Mesodermal cell (in vitro differentiated cells): ENCODE measurements around the gene KDM4C.

Experiments
- H3K27ac ChIP-seq: 2 replicates; pipeline ENCODE4 v1.7.0; 2013; ENCODE audit warnings: mild to moderate bottlenecking, low read depth, low read length, moderate library complexity; ENCODE audit not compliant: severe bottlenecking
- H3K36me3 ChIP-seq: 2 replicates; pipeline ENCODE4 v1.7.1; 2013; ENCODE audit warnings: mild to moderate bottlenecking, low read length, moderate library complexity; ENCODE audit not compliant: control insufficient read depth, insufficient read depth
- H3K4me1 ChIP-seq: one replicate; pipeline ENCODE4 v1.7.1; 2013; ENCODE audit warnings: mild to moderate bottlenecking, low read length; ENCODE audit not compliant: insufficient read depth, control insufficient read depth, poor library complexity, severe bottlenecking
- H3K4me3 ChIP-seq: 2 replicates; pipeline ENCODE4 v1.7.0; 2013; ENCODE audit warnings: low read length, control low read depth, mild to moderate bottlenecking; ENCODE audit not compliant: insufficient read depth, poor library complexity, severe bottlenecking; ENCODE audit errors: extremely low read depth
- H3K9me3 ChIP-seq: 2 replicates; pipeline ENCODE4 v1.7.1; 2013; ENCODE audit warnings: mild to moderate bottlenecking, low read length, moderate library complexity; ENCODE audit not compliant: control insufficient read depth
- WGBS, 2 experiments: methylation state at CpG; one replicate each; pipeline ENCODE4 v1.1.5; 2013; ENCODE audit warnings: missing lambda C conversion rate in 2 of 2; ENCODE audit not compliant: insufficient coverage in 2 of 2; 5-methylcytosine and 5-hydroxymethylcytosine counted together

Gene KDM4C

DNA sequence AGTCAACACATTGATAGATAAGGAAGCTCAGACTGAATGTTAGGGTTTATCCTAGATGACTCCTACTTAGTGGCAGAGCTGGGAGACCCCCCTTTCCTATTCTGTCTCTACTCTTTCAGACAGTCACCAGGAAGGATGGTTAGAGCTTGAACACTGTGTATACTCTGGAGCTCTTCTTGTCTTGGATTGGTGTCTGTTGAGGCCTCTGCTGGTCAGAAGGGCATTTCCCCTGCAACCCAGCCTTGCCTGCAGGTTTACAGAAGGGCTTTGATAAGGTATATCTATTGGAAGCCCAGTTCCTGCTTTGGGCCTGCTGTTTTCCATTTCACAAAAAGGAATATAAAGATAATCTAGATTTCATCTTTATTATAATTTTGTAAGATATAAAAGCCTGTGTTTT, 71.8 kb downstream of the KDM4C start:
- no peak overlapping the region for H3K4me3 ChIP-seq
- H3K4me1 ChIP-seq, result no peaks in the 10 kb centered on the region
- H3K36me3 ChIP-seq, result no peaks in the 10 kb centered on the region
- H3K9me3 ChIP-seq, result peaks cover 6% of the 10 kb centered on the region
- no peak overlapping the region for H3K27ac ChIP-seq

DNA sequence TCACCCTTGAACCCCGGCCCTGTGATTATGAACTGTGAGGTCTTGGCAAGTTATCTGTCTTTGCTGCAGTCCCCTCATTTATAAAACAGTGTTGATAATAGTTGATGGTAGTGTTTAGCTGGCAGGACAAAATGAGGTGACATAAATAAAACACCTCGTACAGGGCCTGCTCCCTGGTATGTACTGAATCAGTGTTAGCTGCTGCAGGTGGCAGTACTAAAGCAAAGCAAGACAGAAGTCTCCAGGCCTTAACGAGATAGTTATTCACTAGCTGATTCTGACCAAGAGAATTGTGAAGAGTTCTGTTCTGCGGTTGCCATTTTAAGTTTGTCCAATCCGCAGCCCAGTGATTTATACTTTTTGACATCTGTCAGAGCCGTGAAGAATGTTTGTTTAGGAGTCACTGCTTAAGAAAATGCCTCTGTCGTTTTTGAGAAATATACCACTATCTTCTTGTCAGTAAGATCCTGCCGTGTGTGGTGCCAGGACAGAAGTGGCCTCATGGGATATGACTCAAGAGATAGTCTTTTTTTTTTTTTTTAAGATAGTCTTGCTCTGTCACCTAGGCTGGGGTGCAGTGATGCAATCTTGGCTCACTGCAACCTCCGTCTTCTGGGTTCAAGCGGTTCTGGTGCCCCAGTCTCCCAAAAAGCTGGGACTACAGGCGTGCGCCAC, 75.9 kb downstream of the KDM4C start:
- H3K4me1 ChIP-seq, result no peaks in the 10 kb centered on the region
- H3K9me3 ChIP-seq, result peaks cover 6% of the 10 kb centered on the region
- 93% methylated on average over 8 of the region's 12 CpGs for WGBS, 2 experiments
- H3K36me3 ChIP-seq, result no peaks in the 10 kb centered on the region
- no peak overlapping the region for H3K27ac ChIP-seq
- no peak overlapping the region for H3K4me3 ChIP-seq

DNA sequence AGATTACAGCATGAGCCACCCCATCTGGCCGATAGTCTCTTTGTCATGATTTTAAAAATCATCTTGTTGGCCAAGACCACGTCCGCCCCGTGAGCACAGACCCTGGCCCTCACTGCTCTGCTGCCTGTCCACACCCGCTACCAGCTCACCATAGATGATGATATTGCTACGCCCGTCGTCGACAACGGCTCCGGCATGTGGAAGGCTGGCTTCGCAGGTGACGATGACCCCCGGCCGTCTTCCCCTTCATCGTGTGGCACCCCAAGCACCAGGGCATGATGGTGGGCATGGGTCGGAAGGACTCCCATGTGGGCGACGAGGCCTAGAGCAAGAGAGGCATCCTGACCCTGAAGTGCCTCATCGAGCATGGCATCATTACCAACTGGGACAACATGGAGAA, 76.5 kb downstream of the KDM4C start:
- no peaks in the 10 kb centered on the region for H3K36me3 ChIP-seq
- H3K9me3 ChIP-seq, result peaks cover 6% of the 10 kb centered on the region
- H3K4me3 ChIP-seq, result no peak overlapping the region
- H3K4me1 ChIP-seq, result no peaks in the 10 kb centered on the region
- H3K27ac ChIP-seq, result no peak overlapping the region
- 91 to 98% methylated on average over 19 to 20 of the region's 20 CpGs for WGBS, 2 experiments

DNA sequence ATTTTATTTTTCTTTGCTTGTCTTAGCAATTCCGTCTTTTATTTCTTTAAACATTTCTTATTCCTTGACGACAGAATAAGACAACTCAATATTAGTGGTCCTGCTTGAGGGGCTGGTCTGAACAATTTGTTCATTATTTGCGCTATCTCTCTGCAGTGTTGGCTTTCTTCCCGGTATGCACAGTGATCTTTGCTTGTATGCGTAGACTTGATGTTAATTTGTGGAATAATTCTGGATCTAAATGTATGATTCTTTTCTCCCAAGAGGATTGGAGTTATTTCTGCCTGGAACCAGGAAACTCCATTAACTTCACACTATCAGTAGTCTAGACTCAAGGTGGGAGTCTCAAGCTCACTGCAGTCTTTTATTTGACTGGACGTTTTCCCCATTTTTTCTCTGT, 80.4 kb downstream of the KDM4C start:
- Histone ChIP-seq H3K4me1 (no peaks in the 10 kb centered on the region), H3K27ac (no peak overlapping the region), H3K9me3 (no peaks in the 10 kb centered on the region), H3K36me3 (no peaks in the 10 kb centered on the region), H3K4me3 (no peak overlapping the region)
- WGBS, 2 experiments, result 82 to 85% methylated on average over 2 to 3 of the region's 6 CpGs

DNA sequence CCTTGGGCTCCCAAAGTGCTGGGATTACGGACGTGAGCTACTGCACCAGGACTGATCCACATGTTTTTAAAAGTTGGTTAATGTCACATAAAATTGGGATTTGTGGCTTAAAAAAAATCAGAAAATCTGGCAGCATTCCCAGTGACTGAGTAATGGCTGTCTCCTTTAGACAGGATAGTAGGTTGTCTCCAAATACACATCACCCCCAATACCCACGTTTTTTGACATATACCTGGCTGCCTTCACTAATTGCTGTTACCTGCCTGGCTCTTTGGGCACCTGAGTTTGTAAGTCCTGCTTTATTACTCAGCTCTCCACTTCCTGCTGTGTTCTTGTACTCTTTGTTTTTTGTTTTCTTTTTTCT, 84.8 kb downstream of the KDM4C start:
- Histone ChIP-seq H3K9me3 (no peaks in the 10 kb centered on the region), H3K4me3 (no peak overlapping the region), H3K27ac (no peak overlapping the region), H3K36me3 (no peaks in the 10 kb centered on the region), H3K4me1 (no peaks in the 10 kb centered on the region)
- WGBS, 2 experiments, result 88 to 90% methylated on average over 2 to 3 of the region's 3 CpGs

DNA sequence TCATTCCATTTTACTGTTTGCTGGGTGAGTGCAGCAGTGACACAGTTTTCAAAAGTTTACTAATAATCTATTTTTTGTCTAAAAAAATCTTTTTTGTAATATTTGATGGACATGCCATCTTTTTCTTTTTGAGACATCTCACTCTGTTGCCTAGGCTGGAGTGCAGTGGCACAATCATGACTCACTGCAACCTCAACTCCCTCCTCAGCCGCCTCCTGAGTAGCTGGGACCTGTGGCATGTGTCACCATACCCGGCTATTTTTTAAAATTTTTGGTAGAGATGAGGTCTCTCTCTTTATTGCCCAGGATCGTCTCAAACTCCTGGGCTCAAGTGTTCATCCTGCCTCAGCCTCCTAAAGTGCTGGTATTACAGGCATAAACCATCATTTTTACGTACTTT, 86.0 kb downstream of the KDM4C start:
- 80 to 100% methylated on average over 2 of the region's 4 CpGs for WGBS, 2 experiments
- Histone ChIP-seq H3K9me3 (no peaks in the 10 kb centered on the region), H3K27ac (no peak overlapping the region), H3K4me1 (no peaks in the 10 kb centered on the region), H3K4me3 (no peak overlapping the region), H3K36me3 (no peaks in the 10 kb centered on the region)

DNA sequence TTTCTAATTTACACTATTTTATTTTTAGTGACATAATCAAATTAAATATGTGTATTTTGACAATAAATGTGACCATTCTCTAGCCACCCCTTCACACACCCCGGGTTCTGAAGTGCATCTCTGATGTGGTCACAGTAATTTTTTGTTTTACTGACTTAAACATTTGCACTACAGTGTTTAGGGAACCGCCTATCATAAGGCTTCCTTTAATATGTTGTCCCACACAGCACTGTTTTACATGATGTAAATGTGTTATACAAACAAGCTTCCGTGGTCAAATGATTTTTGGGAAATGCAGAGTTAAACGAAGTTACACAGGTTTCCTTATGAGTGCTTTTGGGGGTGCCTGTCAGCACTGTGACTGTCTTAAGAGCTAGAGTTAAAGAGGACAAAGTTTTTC, 86.5 kb downstream of the KDM4C start:
- no peak overlapping the region for H3K27ac ChIP-seq
- no peak overlapping the region for H3K4me3 ChIP-seq
- H3K36me3 ChIP-seq, result no peaks in the 10 kb centered on the region
- no peaks in the 10 kb centered on the region for H3K9me3 ChIP-seq
- WGBS, 2 experiments, result 90 to 93% methylated on average over 2 of the region's 4 CpGs
- no peaks in the 10 kb centered on the region for H3K4me1 ChIP-seq

DNA sequence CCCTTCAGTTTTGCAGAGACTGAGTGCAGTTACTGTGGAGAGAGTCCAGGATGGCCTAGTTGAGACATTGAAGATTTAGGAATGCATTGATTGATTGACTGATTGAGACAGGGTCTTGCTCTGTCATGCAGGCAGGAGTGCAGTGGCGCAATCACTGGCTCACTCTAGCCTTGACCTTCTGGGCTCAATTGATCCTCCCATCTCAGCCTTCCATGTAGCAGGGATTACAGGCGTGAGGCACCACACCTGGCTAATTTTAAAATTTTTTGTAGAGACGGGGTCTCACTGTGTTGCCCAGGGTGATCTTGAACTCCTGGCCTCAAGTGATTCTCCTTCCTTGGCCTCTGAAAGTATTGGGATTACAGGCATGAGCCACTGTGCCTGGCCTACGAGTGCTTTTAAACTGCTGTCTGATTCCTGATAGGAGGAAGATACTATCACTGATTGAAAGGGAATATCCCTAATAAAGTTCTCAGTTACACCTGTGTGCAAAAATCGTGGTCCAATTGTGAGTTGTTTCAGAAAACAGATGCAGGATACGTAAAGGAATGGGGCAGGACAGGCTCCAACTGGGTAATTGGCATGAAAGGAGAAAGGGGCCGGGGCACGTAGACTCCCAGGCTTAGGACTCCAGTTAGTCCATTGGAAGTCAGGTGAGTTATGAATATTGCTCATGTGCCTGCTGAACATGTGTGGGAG, 87.5 kb downstream of the KDM4C start:
- H3K27ac ChIP-seq, result no peak overlapping the region

DNA sequence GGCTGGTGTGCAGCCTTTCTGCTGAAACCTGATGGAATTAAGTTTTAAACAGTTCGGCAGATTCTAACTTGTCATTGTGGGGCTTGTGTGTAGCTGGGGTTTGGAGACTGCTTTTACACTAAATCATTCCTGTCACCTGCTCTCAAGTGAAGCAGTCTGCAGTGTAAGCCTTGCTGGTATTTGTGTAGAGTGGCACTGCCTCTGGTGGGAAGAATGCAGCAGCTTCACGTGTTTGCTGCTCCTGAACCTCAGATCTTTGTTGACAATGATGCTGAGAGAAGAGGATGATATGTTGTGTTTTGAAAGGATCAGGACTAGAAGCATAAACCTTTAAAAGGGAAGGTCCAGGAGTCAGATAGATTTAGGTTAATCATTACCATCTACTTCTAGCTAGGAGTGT, 88.1 kb downstream of the KDM4C start:
- no peaks in the 10 kb centered on the region for H3K9me3 ChIP-seq
- H3K4me1 ChIP-seq, result no peaks in the 10 kb centered on the region
- H3K4me3 ChIP-seq, result no peak overlapping the region
- H3K27ac ChIP-seq, result no peak overlapping the region
- 14 to 67% methylated on average over 1 to 2 of the region's 2 CpGs for WGBS, 2 experiments
- no peaks in the 10 kb centered on the region for H3K36me3 ChIP-seq

More for the DNA sequence above, 87.5 kb downstream of the KDM4C start:
- Histone ChIP-seq H3K4me1 (no peaks in the 10 kb centered on the region), H3K9me3 (no peaks in the 10 kb centered on the region), H3K36me3 (no peaks in the 10 kb centered on the region), H3K4me3 (no peak overlapping the region)
- WGBS, 2 experiments, result 87 to 92% methylated on average over 8 of the region's 8 CpGs

DNA sequence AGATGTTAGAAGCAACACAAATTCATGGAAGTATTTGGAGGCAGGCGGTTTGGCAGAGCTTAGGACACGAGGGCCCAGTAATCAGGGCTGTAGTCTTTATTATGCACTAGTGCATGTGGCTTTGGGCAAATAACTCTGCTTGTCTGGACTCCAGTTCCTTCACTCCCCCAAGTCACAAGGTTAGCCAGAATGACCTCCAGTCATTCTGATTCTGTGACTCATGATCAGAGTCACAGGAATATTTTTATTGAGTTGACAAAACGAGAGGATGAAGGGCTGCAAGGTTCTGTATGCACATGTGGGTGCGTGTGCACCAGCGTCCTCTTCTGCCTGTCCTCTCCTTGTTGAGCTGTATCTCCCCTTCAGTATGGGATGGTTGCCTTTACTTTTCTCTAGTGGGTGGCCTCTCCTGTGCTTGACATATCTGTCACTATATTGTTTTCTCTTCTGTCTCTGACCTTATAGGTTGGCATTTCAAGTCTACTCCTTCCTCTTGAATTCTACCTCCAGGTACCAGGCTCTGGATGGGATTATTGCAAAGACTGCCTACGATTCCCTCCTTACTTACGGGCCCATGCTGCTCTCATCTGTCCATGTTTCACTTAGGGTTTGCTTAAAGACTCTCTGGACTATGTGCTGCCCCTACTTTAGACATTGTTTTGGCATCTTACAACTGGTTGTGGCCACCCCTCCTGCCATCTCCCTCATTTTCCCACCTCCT, 94.6 kb downstream of the KDM4C start:
- H3K4me1 ChIP-seq, result no peaks in the 10 kb centered on the region
- no peaks in the 10 kb centered on the region for H3K9me3 ChIP-seq
- H3K27ac ChIP-seq, result no peak overlapping the region
- H3K4me3 ChIP-seq, result no peak overlapping the region
- no peaks in the 10 kb centered on the region for H3K36me3 ChIP-seq
- WGBS, 2 experiments, result 82 to 84% methylated on average over 7 of the region's 7 CpGs

DNA sequence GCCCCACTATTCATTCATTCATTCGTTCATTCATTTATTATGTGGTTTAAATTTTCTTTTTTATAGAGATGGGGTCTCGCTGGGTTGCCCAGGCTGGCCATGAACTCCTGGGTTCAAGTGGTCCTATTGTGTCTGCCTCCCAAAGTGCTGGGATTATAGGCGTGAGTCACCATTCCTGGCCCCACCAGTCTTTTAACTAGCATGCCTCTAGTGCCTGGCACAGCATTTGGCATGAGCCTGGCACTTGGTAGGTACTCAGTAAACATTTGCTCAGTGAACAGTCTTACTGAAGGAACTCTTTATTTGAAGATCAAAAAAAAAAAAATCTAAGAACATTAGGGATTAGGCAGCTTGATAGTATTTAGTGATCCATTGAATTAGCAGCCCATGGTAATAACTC, 98.1 kb downstream of the KDM4C start:
- H3K4me3 ChIP-seq, result no peak overlapping the region
- no peaks in the 10 kb centered on the region for H3K9me3 ChIP-seq
- H3K27ac ChIP-seq, result no peak overlapping the region
- WGBS, 2 experiments, result 90% methylated on average over 2 of the region's 3 CpGs; no CpG with 5 or more reads in 1 of the 2 experiments
- no peaks in the 10 kb centered on the region for H3K36me3 ChIP-seq
- H3K4me1 ChIP-seq, result no peaks in the 10 kb centered on the region
